HCT116 (cell line): ENCODE measurements around the gene LAMC2. TPM values are rescaled to one million over a fixed set of nuclear protein-coding genes. Genes with fewer than 3 reads are reported as not detected.

Experiments
- ATAC-seq: fragments of 200-7000 bp; cut with Tn5 transposase; 2 replicates; pipeline ENCODE4 v1.9.1; 2020; ENCODE audit warnings: mild to moderate bottlenecking, moderate library complexity
- BruUV-seq: library from RNA; stranded (reverse); fragments of 400-500 nt; replicated peaks from 2 replicates; lab custom pipeline; 2021; lab: Mats Ljungman, UMichigan
- CTCF ChIA-PET: fragments of 300-600 bp; sonication (Branson Sonifier 250); formaldehyde crosslinking; loops from one replicate; lab custom pipeline; 2021; ENCODE audit warnings: antibody characterized with exemption; lab: Charles Lee
- POLR2A ChIA-PET: fragments of 300-600, 350-600 bp; sonication (Branson Sonifier 250); formaldehyde crosslinking; loops from one replicate; lab custom pipeline; 2021; ENCODE audit warnings: antibody characterized with exemption; lab: Charles Lee
- RAD21 ChIA-PET, 2 experiments: fragments of 300-600 bp; sonication (Branson Sonifier 250); formaldehyde crosslinking; loops; one replicate each; lab custom pipeline; 2023; ENCODE audit warnings: low total read pairs in 2 of 2; ENCODE audit not compliant: uncharacterized antibody in 2 of 2, unreplicated experiment in 2 of 2, low non-redundant PET in 1 of 2; lab: Charles Lee
- DNase-seq: peaks from one replicate; pipeline ENCODE4 v3.0.0-alpha.2; 2010; ENCODE audit warnings: low read depth, low spot score
- H2AFZ ChIP-seq: fragments of 200-600 bp; shearing (Covaris generic), sonication (generic); 2 replicates; pipeline ENCODE4 v1.6.1; 2017; ENCODE audit warnings: low read depth, mixed run types, mixed read lengths, antibody characterized with exemption, low read length; ENCODE audit not compliant: poor library complexity, severe bottlenecking
- H3K27ac ChIP-seq: 2 replicates; pipeline ENCODE4 v1.5.1; 2012; ENCODE audit warnings: low read depth, low read length
- H3K27me3 ChIP-seq: fragments of 200-600 bp; sonication (generic); 2 replicates; pipeline ENCODE4 v1.6.1; 2016; ENCODE audit warnings: mixed run types, low read length, mixed read lengths; ENCODE audit not compliant: insufficient read depth
- H3K36me3 ChIP-seq, 2 experiments: fragments of 200-500 bp in 1 of 2; fragments of 200-600 bp in 1 of 2; sonication (Bioruptor generic) in 1 of 2; sonication (generic) in 1 of 2; 2 replicates each; pipeline versions ENCODE4 v1.5.1 to v1.6.1; 2014 to 2016; ENCODE audit warnings: low read length in 2 of 2, inconsistent platforms in 1 of 2, mixed read lengths in 1 of 2, mixed run types in 1 of 2; ENCODE audit not compliant: insufficient read depth in 2 of 2, control insufficient read depth in 1 of 2
- H3K4me1 ChIP-seq, 2 experiments: fragments of 200-600 bp in 1 of 2; sonication (generic) in 1 of 2; 2 replicates each; pipeline versions ENCODE4 v1.5.1 to v1.6.1; 2012 to 2017; ENCODE audit warnings: low read length in 2 of 2, inconsistent platforms in 1 of 2, mild to moderate bottlenecking in 1 of 2, mixed read lengths in 1 of 2, mixed run types in 1 of 2, moderate library complexity in 1 of 2; ENCODE audit not compliant: insufficient read depth in 2 of 2, control insufficient read depth in 1 of 2
- H3K4me2 ChIP-seq: fragments of 200-600 bp; sonication (generic); 2 replicates; pipeline ENCODE4 v1.6.1; 2017; ENCODE audit warnings: mixed run types, low read length, mixed read lengths
- H3K4me3 ChIP-seq, 2 experiments: fragments of 200-600 bp in 1 of 2; sonication (generic) in 1 of 2; replicated peaks in 1 of 2; 2 replicates each; pipeline ENCODE4 v1.5.1; 2011 to 2016; ENCODE audit warnings: low read length in 2 of 2, control low read depth in 1 of 2, low read depth in 1 of 2, mild to moderate bottlenecking in 1 of 2, mixed read lengths in 1 of 2, mixed run types in 1 of 2
- H3K79me2 ChIP-seq: fragments of 200-600 bp; sonication (generic); 2 replicates; pipeline ENCODE4 v1.6.1; 2017; ENCODE audit warnings: mild to moderate bottlenecking, mixed run types, low read length, moderate library complexity, mixed read lengths; ENCODE audit not compliant: insufficient read depth
- H3K9ac ChIP-seq: fragments of 200-600 bp; sonication (generic); 2 replicates; pipeline ENCODE4 v1.6.1; 2016; ENCODE audit warnings: low read length, mixed read lengths
- H3K9me2 ChIP-seq: fragments of 200-600 bp; sonication (generic), shearing (Covaris generic); 2 replicates; pipeline ENCODE4 v1.6.1; 2017; ENCODE audit warnings: mixed run types, mild to moderate bottlenecking, moderate library complexity; ENCODE audit not compliant: insufficient read depth
- H3K9me3 ChIP-seq, 2 experiments: fragments of 200-500 bp in 1 of 2; fragments of 200-600 bp in 1 of 2; sonication (Bioruptor generic) in 1 of 2; sonication (generic) in 1 of 2; 2 replicates each; pipeline ENCODE4 v1.6.1; 2014 to 2017; ENCODE audit warnings: low read length in 2 of 2, mixed read lengths in 2 of 2, inconsistent platforms in 1 of 2, low read depth in 1 of 2, mild to moderate bottlenecking in 1 of 2, mixed run types in 1 of 2, moderate library complexity in 1 of 2; ENCODE audit not compliant: control insufficient read depth in 1 of 2, insufficient read depth in 1 of 2
- H4K20me1 ChIP-seq: fragments of 200-600 bp; sonication (generic), shearing (Covaris generic); 2 replicates; pipeline ENCODE4 v1.6.1; 2017; ENCODE audit warnings: mixed run types, mild to moderate bottlenecking, moderate library complexity; ENCODE audit not compliant: insufficient read depth
- CTCF ChIP-seq, 3 experiments: fragments of 200-600 bp in 1 of 3; sonication (generic) in 1 of 3; IDR thresholded peaks in 2 of 3; conservative IDR thresholded peaks in 1 of 3; 2 replicates each; pipeline ENCODE4 v1.5.1; 2012 to 2017; ENCODE audit warnings: low read depth in 2 of 3, low read length in 2 of 3, antibody characterized with exemption in 1 of 3, borderline replicate concordance in 1 of 3, control low read depth in 1 of 3, mild to moderate bottlenecking in 1 of 3, mixed read lengths in 1 of 3, mixed run types in 1 of 3, moderate library complexity in 1 of 3; ENCODE audit not compliant: insufficient read depth in 1 of 3
- MAX ChIP-seq: IDR thresholded peaks from 2 replicates; pipeline ENCODE4 v1.6.1; 2012
- POLR2A ChIP-seq: IDR thresholded peaks from 2 replicates; pipeline ENCODE4 v1.7.0; 2011; ENCODE audit warnings: borderline replicate concordance; ENCODE audit not compliant: insufficient read depth, insufficient read length; ENCODE audit errors: extremely low read depth
- SIN3A ChIP-seq: IDR thresholded peaks from 2 replicates; pipeline ENCODE4 v1.6.1; 2012; ENCODE audit warnings: low read depth
- SP1 ChIP-seq: IDR thresholded peaks from 2 replicates; pipeline ENCODE4 v1.6.1; 2012; ENCODE audit warnings: low read depth
- intact Hi-C: fragments of 100-400 bp; cut with micrococcal nuclease; formaldehyde crosslinking; loops from 2 replicates; pipeline ENCODE4 v1.10.0; 2022
- total RNA-seq: library from RNA; stranded (reverse); gene quantifications from one replicate; pipeline ENCODE4 v1.2.1, GENCODE V29; 2021; ENCODE audit not compliant: unreplicated experiment

Gene LAMC2
- total RNA-seq, 1 experiment from 2014 or later: 22.2 TPM

- CTCF ChIA-PET: no interaction called here
- intact Hi-C loops: no loop called here
These were observed 59.3 kb downstream of the LAMC2 start for GRCh38 chr1:183245357-183245756.

More at GRCh38 chr1:183245357-183245756, 59.3 kb downstream of the LAMC2 start:
- no peak overlapping the region for H3K27ac ChIP-seq
- no peaks in the 10 kb centered on the region for H3K9me2 ChIP-seq
- TF ChIP-seq POLR2A: no peak
- no peak for TF ChIP-seq SIN3A
- TF ChIP-seq SP1: no peak
- no peak for TF ChIP-seq MAX
- TF ChIP-seq CTCF (IDR thresholded peaks at IDR 0.05 in 2 of 3, conservative IDR thresholded peaks at IDR 0.05 in 1 of 3; ENCODE audit: borderline replicate concordance in 1 of 3, insufficient read depth in 1 of 3, low read depth in 2 of 3, low read length in 2 of 3): no peak
- no peaks in the 10 kb centered on the region for H4K20me1 ChIP-seq
- no TSS peak for BruUV-seq
- no peaks in the 10 kb centered on the region for H3K79me2 ChIP-seq
- no peak overlapping the region for H3K4me2 ChIP-seq
- no peaks in the 10 kb centered on the region for H3K9me3 ChIP-seq
- no peak overlapping the region for H3K9ac ChIP-seq
- RAD21 ChIA-PET: no interaction called here
- H3K36me3 ChIP-seq: no peaks in the 10 kb centered on the region
- DNase-seq (no peak), ATAC-seq (no peak)
- peaks cover 0 to 3% of the 10 kb centered on the region in 2 experiments; a peak in 1 of 4 replicates for H3K4me1 ChIP-seq
- H3K4me3 ChIP-seq: no peak overlapping the region
- H2AFZ ChIP-seq: no peak overlapping the region
- H3K27me3 ChIP-seq: no peaks in the 10 kb centered on the region
- POLR2A ChIA-PET: no interaction called here
